Mesothelial cell of epicardium (in vitro differentiated cells): ENCODE measurements around the gene CCDC61. TPM values are rescaled to one million over a fixed set of nuclear protein-coding genes. Genes with fewer than 3 reads are reported as not detected.

Source experiments
- DNase-seq, 2 experiments: peaks; one replicate each; pipeline ENCODE4 v3.0.0; 2021; ENCODE audit warnings: low spot score in 2 of 2; ENCODE audit not compliant: unreplicated experiment in 2 of 2
- H3K27ac Mint-ChIP-seq: 2 replicates; pipeline ENCODE4 v1.8.0; 2021; ENCODE audit warnings: mixed read lengths
- H3K27me3 Mint-ChIP-seq: 2 replicates; pipeline ENCODE4 v1.8.0; 2021; ENCODE audit warnings: low read depth, mixed read lengths
- H3K36me3 Mint-ChIP-seq: 2 replicates; pipeline ENCODE4 v1.8.0; 2021; ENCODE audit warnings: mixed read lengths
- H3K4me1 Mint-ChIP-seq: 2 replicates; pipeline ENCODE4 v1.8.0; 2021; ENCODE audit warnings: mixed read lengths
- H3K4me3 Mint-ChIP-seq: 2 replicates; pipeline ENCODE4 v1.8.0; 2021; ENCODE audit warnings: mild to moderate bottlenecking, moderate library complexity, mixed read lengths
- H3K9me3 Mint-ChIP-seq: 2 replicates; pipeline ENCODE4 v1.8.0; 2021; ENCODE audit warnings: mixed read lengths
- total RNA-seq: library from RNA; stranded (reverse); gene quantifications from 3 replicates; pipeline ENCODE4 v1.2.1, GENCODE V29; 2021
- TF ChIP-seq, protein P1 (sequence below): fragments of 200-600 bp; sonication (generic); IDR thresholded peaks from one replicate; pipeline ENCODE4 v1.5.0; 2021; ENCODE audit warnings: antibody characterized with exemption; ENCODE audit not compliant: unreplicated experiment

CCDC61 gene
- total RNA-seq, 1 donor from 2014 or later = 22.3 TPM

DNA sequence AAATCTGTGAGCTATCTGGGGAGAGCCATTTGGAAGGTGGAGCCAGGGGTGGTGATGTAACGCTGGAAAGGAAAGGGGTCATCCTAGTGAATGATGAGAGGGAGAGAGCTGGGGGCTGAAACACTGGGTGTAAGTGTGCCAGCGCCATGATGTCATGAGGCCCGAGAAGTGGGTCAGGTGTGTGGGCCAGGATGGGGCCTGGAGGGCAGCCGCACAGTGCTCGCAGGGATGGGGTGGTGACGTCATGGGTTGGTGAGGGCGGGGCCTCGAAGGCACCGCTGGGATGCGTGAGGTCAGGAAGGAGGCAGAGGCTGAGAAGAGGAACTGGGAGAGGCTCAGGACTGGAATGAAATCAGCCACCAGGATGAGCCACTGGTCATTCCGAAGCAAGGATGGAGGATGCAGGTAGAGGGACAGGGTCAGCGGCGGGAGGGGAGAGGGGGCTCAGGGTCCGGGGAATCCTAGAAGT lies 4.4 kb downstream of the CCDC61 start:
- no peak for DNase-seq
- Mint-ChIP-seq H3K4me3 (peak overlapping the region; percentile 69), H3K9me3 (no peaks in the 10 kb centered on the region), H3K27ac (peak overlapping the region; percentile 48), H3K27me3 (peaks cover 16% of the 10 kb centered on the region), H3K4me1 (peaks cover 30% of the 10 kb centered on the region), H3K36me3 (peaks cover 8% of the 10 kb centered on the region)
- TF ChIP-seq, protein P1, sequence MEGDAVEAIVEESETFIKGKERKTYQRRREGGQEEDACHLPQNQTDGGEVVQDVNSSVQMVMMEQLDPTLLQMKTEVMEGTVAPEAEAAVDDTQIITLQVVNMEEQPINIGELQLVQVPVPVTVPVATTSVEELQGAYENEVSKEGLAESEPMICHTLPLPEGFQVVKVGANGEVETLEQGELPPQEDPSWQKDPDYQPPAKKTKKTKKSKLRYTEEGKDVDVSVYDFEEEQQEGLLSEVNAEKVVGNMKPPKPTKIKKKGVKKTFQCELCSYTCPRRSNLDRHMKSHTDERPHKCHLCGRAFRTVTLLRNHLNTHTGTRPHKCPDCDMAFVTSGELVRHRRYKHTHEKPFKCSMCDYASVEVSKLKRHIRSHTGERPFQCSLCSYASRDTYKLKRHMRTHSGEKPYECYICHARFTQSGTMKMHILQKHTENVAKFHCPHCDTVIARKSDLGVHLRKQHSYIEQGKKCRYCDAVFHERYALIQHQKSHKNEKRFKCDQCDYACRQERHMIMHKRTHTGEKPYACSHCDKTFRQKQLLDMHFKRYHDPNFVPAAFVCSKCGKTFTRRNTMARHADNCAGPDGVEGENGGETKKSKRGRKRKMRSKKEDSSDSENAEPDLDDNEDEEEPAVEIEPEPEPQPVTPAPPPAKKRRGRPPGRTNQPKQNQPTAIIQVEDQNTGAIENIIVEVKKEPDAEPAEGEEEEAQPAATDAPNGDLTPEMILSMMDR = no peak

DNA sequence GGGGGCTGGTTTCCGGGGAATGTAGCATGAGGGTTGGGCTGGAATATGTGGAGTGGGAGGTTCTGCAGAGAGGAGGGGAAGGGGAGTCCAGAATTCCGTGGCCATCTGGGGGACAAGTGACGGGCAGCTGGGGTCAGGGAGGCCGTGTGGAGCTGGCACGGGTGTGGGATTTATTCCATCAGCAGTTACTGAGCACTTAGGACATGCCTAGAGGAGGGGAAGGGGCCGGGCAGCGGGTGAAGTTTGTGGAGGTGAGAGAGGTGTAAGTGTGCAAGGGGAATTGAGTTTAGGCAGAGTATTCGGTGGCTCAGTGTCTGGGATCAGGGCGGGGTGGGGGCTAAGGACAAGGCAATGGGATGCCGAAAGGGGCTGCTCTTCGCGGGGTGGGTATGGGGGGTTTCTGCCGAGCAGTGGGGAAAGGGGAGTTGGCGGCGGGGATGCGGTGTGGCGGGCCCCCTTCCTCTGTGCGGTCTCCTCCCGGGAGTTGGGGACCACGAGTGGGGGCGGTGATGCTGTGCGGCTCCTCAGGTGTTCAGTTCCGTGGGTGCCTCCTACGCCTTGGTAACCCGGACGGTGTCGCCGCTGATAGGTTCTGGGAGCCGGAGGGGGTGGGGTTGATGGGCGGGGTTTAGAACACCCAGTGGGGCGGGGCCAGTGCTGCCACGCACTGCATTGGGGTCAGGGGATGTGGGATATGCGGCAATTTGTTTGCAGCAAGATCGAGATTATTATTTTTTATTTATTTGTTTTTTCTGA lies 5.4 kb downstream of the CCDC61 start:
- peaks cover 10% of the 10 kb centered on the region for H3K36me3 Mint-ChIP-seq
- H3K27me3 Mint-ChIP-seq = peaks cover 16% of the 10 kb centered on the region
- H3K27ac Mint-ChIP-seq = peak overlapping the region; percentile 57
- TF ChIP-seq, protein P1 = no peak
- H3K4me1 Mint-ChIP-seq = peaks cover 30% of the 10 kb centered on the region
- H3K4me3 Mint-ChIP-seq = peak overlapping the region; percentile 69
- no peak for DNase-seq
- H3K9me3 Mint-ChIP-seq = no peaks in the 10 kb centered on the region

DNA sequence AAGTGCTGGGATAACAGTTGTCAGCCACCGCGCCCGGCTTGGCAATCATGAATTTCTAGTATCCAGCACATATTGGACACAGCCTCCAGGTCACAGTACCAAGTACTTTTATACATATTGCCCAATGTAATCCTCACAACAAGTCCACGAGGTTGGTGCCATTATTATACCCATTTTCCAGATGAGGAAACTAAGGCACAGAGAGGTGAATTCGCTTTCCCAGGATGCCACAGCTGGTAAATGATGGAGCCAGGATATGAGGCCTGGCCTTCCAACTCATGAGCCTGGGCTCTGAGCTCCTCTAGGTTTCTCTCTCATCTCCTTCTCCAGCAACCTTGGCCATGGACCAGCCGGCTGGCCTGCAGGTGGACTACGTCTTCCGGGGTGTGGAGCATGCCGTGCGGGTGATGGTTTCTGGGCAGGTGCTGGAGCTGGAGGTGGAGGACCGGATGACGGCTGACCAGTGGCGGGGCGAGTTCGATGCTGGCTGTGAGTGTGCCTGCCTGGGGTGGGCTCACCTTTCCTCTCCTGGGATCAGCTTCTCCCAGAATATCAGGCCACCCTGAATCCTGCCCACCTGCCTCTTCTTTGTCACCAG lies 7.5 kb downstream of the CCDC61 start:
- Mint-ChIP-seq H3K4me3 (no peak overlapping the region), H3K36me3 (peaks cover 15% of the 10 kb centered on the region), H3K9me3 (no peaks in the 10 kb centered on the region), H3K27me3 (peaks cover 16% of the 10 kb centered on the region), H3K4me1 (peaks cover 23% of the 10 kb centered on the region), H3K27ac (no peak overlapping the region)
- DNase-seq = no peak
- TF ChIP-seq, protein P1 = no peak

- TF ChIP-seq, protein P1 = no peak
- H3K9me3 Mint-ChIP-seq = no peaks in the 10 kb centered on the region
- H3K27ac Mint-ChIP-seq = no peak overlapping the region
- H3K4me1 Mint-ChIP-seq = peaks cover 2% of the 10 kb centered on the region
- no peak overlapping the region for H3K4me3 Mint-ChIP-seq
- no peaks in the 10 kb centered on the region for H3K27me3 Mint-ChIP-seq
- H3K36me3 Mint-ChIP-seq = peaks cover 15% of the 10 kb centered on the region
- no peak for DNase-seq
Measured at GRCh38 chr19:46006411-46006810, 11.1 kb downstream of the CCDC61 start.

DNA sequence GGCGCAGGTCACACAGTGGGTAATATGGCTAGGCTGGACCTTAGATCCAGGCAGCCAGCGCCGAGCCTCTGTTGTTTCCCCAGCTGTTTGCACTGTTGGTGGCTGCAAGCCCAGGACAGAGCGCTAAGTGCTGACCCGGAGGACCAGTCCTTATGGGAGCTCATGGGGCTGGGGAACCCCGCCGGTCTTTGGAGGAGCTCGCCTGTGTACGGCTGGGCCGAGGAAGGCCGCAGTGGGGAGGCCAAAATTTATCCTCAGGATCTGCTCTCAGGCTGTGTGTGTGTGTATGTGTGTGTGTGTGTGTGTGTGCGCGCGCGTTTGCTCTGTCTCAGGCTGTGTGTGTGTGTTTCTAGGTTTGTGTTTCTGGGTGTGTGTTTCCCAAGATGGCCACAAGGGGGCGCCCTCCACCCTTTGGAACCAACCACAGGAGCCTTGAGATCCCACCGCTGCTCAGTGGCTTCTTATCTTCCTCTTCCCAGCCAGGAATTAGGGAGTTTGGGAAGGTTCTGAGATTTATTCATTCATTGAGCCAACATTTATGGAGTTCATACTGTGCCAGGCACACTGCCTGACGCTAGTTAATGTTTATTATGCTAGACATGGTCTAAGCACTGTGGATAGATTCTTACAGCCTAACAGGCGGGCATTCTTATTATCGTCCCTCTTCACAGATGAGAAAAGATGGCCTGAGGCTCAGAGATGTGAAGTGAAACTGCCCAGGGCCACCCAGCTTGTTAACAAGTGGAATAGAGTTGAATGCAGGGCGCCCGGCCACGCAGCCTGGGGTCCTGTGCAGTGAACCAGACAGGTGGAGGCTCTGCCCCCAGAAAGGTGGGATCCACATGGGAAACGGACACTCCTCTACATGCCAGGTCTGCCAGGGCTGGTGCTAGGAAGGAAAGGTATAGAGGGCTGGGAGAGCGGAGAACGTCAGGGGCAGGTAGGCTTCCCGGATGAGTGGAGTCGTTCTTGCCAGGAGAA lies 14.6 kb downstream of the CCDC61 start:
- Mint-ChIP-seq H3K36me3 (peaks cover 13% of the 10 kb centered on the region), H3K4me3 (no peak overlapping the region), H3K27me3 (peaks cover 20% of the 10 kb centered on the region), H3K4me1 (peaks cover 8% of the 10 kb centered on the region), H3K27ac (no peak overlapping the region), H3K9me3 (no peaks in the 10 kb centered on the region)
- DNase-seq = peak in 1 of 2 experiments; percentile 79
- TF ChIP-seq, protein P1 = peak; percentile 96
